Islet of Langerhans (tissue), 1 donor: ENCODE results near the gene IL10RB.
"Not testable (repeated sequence)": the region's sequence is repeated elsewhere in the genome, so short reads cannot be mapped to it uniquely, and the experiment has no call there.

Experiments used
- FAIRE-seq: peaks from one replicate; lab custom pipeline; 2011; peaks lifted over from hg19 to GRCh38; lab: Jason Lieb, UNC

IL10RB gene

DNA sequence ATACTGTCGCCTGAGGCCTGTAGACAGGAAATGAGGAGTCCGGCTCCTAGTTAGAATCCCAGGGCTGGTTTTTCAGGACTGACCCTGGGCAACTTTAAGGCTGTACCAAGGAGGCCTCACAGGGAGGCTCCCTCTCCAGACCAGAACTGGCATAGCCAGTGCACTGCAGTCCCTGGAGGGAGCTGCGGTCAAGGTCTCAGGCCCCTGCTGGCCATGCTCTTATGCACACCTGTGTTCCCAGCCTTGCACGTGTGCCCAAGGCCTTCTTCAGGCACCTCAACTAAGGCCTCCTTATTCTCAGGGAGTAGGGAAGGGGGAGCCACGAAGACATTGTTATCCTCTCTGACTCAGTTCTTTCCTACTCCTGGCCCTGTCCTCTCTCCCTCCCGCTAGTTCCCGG lies 36.6 kb downstream of the IL10RB start:
- no peak for FAIRE-seq

DNA sequence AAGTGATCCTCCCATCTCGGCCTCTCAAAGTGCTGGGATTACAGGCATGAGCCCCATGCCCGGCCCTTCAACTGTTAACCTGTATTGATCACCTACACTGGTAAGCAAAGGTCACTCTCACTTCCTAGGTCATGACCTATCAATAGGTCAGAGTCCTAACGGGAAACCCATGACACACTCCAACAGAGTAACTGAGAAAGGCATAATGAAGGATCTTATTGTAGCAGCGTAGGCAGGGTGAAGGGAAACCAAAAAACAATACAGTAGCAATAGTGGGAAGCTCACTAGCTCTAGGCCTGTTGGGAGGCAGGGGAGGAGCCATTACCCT lies 39.1 kb downstream of the IL10RB start:
- no peak for FAIRE-seq

DNA sequence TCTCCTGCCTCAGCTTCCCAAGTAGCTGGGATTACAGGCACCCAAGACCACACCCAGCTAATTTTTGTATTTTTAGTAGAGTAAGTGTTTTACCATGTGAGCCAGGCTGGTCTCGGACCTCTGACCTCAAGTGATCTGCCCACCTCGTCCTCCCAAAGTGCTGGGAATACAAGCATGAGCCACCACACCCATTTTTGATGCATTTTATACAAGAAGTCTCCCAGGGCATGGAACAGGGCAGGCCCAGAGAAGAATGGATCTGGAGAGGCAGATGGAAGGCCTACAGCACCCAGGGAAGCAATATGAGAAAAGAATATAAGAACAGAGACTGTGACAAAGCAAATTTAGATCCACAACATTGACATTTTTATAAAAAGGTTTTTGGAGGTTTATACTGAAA lies 39.8 kb downstream of the IL10RB start:
- no peak for FAIRE-seq

DNA sequence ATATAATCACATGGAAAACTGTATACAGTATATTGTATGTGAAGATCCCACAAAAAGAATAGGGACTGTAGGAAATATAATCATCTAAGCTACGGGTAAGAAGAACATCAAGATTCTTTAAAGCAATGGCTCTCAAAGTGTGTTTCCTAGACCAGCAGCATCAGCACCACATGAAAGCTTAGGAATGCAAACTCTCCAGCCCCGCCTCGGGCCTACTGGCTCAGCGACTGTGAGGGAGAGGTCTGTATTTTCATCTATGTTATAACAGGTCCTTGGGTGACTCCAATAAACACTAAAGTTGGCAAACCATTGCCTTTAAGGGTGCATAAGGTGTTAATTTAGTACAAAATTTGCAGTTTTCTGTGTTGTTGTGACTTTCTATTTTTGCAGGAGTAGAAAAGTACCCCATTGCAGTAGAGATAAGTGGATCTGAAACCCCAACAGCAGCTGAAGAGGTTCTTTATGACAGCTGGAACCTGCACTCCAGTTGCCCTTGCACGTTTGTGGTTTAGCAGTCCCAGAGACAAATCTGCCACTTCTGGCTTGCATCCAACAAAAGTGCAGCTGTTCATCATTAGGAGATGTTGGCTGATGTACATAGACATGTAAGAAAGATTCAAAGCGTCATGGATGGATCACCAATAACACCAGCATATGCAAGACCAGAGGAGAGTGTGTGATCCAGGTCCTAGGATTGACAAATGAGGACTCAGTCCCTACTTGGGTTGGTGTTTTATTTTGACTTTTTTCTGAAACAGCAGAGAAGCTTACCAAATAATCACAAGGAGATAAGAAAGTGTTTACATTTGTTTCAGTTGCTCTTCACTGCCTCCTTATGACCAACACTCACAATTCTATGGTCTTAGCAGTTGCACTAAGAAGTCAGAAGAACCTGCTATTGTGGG lies 42.7 kb downstream of the IL10RB start:
- no peak for FAIRE-seq

DNA sequence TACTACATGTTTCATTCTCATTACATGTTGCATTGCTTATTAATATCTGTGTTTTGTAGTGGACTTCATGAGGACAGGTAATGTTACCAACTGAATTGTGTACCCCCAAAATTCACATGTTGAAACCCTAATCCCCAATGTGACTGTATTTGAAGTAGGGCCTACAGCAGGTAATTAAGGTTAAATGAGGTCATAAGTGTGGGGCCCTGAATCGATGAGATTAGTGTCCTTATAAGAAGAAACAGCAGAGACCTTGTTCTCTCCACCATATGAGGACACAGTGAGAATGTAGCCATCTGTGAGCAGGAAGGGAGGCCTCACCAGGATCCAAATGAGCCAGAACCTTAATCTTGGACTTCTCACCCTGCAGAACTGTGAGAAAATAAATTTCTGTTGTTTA lies 43.6 kb downstream of the IL10RB start:
- FAIRE-seq: no peak

DNA sequence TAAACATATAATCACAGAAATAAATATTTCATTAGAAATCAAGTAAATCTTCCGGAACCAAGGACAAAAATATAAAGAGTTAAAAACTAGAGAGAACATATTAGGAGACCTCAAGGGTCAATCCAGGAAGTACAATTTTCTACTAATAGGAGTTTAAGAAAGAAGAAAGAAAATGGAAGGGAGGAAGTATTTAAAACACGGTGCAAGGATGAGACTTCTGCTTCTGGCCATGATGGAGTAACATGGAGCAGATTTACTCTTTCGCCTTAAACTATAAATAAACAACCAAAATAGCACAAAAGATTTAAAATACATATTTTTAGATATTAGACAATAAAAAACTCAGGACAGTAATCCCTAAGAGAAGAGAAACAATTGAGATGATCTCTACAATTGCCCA lies 46.0 kb downstream of the IL10RB start:
- no peak for FAIRE-seq

DNA sequence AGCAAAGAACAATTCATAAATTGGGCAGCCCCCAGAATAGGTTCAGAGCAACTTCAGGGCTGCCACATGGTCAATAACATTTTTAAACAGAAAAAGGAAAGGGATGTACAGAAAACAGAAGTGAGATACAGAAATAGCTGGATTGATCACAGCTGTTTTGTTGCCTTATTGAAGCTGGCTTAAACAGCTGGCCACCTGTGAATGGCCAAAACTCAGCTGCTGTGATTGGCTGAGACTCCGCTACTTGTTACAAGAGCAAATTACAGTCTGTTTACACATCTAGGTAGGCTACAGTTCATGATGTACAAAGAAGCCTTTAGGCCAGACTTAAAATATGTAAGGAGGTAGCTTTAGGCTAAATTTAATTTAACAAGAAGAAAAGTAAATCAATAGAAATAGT lies 47.0 kb downstream of the IL10RB start:
- FAIRE-seq: no peak

DNA sequence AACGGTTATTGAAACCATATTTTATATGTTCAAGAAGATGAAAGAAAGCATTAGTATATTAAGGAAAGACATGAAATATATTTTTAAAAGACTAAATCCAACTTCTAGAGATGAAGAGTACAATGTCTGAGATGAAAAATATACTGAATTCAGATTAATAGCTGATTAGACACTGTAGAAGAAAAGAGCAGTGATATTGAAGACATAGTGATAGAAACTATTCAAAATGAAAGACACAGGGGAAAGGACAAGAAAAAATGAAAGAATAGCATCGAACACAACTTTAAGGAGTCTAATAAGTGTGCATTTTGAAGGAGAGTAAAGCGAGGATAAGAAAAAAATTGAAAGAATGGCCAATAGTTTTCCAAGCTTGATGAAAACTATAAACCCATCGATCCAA lies 47.4 kb downstream of the IL10RB start:
- no peak for FAIRE-seq

DNA sequence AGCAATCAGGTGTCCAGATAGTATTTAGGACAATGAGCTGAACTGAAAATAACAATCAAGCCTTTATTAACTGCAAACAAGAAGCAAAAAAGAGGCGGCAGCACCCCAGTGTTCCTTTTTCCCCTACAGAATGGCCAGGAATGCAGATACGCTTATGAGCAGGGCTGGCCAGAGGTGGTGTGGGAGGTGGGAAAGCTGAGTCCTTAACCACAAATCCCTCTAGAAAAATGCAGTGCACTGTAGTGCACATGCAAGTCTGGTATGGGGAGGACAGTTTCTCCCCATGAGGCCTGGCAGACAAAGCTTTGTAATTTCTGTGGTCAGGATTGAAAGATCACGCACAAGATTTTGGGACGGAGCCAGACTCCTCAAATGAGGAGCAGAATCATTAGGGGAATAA lies 47.9 kb downstream of the IL10RB start:
- FAIRE-seq: no peak

DNA sequence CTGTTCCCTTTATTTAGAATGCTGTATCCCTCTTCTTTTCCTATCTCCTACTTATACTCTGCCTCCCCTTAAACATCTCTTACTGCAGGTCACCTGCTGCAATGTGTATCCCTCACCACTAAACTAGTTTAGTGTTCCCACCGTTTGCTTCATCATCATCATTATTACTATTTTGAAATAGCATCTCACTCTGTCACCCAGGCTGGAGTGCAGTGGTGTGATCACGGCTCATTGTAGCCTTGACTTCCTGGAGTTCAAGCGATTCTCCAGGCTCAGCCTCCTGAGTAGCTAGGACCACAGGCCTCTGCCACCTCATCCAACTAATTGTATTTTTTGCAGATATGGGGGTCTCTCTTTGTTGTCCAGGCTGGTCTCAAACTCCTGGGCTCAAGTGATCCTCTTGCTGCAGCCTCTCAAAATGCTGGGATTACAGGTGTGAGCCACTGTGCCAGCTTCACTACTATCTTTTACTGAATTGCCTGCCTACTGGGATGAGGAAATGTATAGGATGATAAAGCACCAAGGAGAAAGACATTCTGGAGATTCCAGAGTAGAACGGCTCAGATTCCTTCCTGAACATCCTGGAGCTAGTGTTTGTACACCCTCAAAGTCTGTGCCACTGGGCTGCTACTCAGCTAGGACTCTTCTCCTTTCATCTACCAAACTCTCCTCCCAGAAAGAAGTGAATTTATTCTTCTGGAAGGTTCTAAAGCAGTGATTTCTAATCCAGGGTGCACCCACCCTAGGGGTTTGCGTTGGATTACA lies 50.0 kb downstream of the IL10RB start:
- FAIRE-seq: no peak

DNA sequence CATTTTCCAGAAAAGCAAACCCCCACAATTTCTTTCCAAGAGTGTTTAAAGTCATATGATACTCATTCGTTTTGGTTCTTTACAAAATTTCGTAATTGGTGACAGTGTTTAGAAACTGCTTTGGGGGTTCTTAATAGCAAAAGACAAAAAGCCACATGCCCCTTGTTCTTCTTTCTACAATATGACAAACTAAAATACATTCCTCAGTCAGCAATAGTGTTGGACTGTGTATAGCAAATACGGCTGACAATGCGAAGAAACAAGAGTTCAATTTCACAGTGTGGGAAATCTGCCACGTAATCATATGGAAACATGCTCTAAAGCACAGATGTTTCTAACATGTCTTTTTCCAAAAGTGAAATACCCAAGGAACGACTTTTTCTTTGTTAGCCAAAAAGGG lies 51.0 kb downstream of the IL10RB start:
- no peak for FAIRE-seq

DNA sequence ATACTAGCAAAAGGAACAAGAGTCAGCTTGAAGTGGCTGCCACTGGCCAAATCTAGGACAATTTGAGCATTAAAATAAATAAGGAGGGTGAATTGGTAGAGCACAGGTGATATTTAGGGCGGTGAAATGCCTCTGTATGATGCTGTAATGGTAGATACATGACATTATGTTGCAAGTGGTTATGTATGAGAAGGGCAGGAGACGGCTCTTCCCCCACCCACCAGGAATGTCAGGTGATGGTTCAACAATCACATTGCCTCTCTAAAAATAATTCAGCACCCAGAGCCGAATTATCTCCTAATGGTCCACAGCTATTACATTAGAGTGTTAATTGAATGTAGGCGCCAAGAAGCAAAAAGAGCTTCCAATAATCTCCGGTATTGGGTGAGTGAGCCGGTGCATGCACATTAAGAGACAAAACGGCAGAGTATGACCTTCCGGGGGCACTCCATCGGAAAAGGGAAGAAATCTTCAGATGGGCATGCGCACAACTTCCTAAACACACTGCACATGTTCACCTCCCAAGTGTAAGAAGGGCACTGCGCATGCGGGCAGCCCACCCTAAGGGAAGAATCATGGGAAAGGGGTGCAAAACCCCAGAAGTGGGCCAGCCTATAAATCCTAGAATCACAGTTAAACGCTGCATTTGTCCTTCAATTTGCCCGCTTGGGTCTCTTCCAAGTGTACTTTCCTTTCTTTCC lies 51.8 kb downstream of the IL10RB start:
- no peak for FAIRE-seq

DNA sequence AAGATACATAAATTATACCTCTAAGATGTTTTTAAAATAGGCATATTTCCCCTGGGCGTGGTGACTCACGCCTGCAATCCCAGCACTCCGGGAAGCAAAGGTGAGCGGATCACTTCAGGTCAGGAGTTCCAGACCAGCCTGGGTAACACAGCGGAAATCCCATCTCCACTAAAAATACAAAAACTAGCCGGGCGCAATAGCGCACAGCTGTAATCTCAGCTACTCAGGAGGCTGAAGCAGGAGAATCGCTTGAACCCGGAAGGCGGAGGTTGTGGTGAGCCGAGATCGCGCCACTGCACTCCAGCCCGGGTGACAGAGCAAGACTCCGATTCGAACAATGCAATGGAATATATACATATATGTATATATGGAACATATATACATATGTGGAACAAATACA lies 54.8 kb downstream of the IL10RB start:
- FAIRE-seq: not testable (repeated sequence)

DNA sequence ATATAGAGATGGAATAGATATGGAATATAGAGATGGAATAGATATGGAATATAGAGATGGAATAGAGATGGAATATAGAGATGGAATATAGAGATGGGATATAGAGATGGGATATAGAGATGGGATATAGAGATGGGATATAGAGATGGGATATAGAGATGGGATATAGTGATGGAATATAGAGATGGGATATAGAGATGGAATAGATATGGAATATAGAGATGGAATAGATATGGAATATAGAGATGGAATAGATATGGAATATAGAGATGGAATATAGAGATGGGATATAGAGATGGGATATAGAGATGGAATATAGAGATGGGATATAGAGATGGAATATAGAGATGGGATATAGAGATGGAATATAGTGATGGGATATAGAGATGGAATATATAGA lies 57.4 kb downstream of the IL10RB start:
- FAIRE-seq: not testable (repeated sequence)

DNA sequence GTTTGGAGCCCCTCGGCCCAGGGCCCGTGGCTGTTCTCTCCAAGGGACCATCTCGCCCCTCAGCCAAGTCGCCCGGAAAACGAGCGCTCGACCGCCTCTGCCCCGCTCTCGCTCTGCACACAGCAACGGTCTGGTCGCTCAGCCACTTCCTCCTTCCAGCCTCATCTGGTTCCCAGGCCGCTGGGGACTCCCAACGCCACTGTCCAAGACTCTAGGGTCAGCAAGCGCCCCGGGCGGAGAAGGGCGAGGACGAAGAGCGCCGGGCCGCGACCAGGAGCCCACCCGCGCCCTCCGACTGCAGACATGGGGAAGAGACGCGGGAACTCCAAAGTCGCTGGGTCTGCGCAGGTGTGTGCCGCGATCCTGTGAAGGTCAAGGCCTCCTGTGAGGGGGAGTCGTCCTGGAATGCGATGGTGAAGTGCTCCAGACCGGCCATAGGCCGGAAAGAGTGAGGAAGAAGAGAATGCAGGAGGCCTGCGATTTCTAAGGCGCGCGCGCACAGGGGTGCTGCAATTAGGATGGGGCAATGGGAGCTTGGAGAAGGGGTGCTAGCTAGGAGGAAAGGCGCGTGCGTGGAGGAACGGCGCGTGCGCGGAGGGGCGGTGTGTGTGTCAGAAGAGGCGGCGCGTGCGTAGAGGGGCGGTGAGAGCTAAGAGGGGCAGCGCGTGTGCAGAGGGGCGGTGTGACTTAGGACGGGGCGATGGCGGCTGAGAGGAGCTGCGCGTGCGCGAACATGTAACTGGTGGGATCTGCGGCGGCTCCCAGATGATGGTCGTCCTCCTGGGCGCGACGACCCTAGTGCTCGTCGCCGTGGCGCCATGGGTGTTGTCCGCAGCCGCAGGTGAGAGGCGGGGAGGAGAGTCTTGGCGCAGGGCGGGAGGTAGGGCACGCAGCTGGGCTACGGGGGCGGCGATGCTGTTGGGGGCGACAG lies 58.4 kb downstream of the IL10RB start, which contains the start of gene IFNAR1:
Gene IFNAR1, plus strand, starts transcription at position 680 of the 931 bp plus-strand sequence. Its CDS starts 86 bp downstream, at position 766.
- no peak for FAIRE-seq

DNA sequence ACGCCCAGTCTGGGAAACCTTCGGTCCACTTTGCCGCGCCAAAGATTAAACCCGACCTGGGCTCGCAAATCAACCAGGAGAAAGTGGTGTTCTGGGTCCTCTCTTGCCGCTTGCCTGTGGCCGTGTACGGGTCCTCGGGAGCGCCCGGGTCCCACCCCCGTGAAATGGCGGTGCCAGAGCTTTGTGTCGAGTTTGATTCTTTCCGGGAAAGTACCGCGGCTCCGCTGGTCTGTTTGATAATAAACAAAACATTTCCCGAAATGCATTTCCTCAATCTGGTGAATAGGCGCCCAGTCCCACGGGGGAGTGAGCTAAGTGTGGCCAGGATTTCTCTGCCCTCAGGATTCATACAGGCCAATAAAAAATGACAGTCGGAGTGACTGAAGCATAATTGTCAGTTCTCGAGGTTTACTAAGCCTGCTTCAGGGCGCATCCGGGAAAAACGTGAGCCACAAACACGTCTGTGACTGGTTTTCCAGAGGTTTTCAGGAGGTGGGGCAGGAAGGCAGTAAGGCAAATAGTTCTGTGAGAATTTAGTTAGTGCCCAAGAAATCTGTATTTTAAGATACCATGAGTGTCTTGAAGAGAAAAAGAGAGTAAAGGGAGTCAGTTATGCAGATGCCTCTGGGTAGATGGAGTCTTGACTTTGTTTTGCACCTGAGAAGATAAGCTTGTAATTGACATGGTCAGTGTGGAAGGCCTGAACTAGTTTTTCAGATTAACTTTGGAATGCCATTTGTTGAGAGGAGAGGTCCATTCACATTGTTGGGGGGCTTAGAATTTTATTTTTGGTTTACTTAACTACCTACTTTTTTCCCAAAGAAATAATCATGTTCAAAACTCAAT lies 59.3 kb downstream of the IL10RB start:
- FAIRE-seq: no peak

DNA sequence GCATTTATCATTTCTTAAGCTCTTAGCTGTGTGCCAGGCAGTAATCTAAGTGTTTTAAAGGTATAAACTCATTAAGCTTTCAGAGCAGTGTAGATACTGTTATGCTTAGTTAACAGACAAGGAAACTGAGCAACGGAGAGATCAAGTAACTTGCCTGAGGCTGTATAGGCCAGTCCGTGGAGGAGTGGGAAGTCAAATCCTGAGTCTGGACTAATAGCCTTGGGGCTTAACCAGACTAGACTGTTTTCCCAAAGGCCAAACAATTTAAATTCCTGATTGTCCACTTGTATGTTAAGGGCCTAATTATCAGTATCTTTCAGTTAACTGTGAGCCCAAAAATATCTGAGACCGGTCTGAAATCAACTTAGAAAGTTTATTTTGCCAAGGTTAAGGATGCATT lies 61.2 kb downstream of the IL10RB start:
- FAIRE-seq: no peak

DNA sequence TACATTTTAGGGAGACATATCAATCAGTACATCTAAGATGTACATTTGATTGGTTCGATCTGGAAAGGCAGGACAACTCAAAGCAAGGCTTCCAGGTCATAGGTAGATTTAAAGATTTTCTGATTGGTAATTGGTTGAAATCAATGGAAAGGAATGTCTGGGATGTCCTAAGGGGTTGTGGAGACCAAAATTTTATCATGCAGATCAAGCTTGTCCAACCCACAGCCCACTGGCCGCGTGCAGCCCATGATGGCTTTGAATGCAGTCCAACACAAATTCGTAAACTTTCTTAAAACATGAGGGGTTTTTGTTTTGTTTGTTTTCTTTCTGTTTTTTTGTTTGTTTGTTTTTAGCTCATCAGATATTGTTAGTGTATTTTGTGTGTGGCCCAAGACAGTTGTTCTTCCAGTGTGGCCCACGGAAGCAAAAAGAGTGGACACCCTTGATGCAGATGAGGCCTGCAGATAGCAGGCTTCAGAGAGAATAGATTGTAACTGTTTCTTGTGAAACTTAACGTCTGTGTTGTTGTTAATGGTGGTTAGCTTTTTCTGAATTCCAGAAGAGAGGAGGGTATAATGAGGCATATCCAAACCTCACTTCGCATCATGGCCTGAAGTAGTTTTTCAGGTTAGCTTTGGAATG lies 61.7 kb downstream of the IL10RB start:
- no peak for FAIRE-seq

DNA sequence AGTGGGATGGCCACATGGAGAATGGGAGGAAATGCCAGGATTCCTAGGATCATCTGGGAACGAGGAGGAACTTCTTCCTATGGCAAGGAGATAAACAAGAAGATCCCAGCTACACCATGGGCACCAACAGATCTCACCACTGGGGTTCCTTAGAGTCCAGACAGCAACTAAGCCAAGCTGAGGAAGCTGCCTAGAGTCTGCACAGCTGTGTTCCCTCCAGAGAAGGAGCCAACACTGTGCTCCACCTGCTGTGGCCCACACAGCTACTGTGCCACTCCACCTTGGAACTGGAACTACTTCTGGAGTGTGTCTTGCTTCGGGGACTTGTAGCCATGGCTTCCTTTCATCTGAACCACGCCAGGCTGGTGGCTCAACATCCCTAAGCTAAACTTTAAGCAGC lies 64.6 kb downstream of the IL10RB start:
- FAIRE-seq: no peak

DNA sequence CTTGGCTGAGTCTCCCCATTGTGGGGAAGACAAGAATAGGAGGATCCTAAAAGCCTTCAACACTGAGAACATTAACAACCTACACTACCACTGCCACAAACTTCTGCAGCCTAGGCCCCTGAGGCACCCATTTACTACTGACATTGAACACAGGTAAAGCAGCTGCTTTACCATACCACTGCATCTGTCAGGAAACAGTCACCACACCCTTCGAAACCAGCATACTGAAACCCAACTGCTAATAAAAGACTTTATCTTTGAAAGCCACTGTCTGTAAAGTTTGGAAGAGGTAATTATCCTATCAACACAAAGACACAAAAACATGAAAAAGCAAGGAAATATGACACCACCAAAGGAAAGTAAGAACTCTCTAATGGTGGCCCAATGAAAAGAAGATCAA lies 66.0 kb downstream of the IL10RB start:
- FAIRE-seq: no peak
